Tibial nerve (tissue), 4 donors: ENCODE measurements around the gene TTC24.

ENCODE experiments used
- CTCF ChIP-seq, 5 experiments: fragments of 200-600 bp in 3 of 5; fragments of 450-650 bp in 2 of 5; sonication (generic) in 3 of 5; IDR thresholded peaks; one replicate each; pipeline ENCODE4 v1.5.1; 2016 to 2019; ENCODE audit warnings: antibody characterized with exemption in 5 of 5, mild to moderate bottlenecking in 3 of 5, moderate library complexity in 2 of 5
- EP300 ChIP-seq, 2 donors: sonication (generic); formaldehyde crosslinking; IDR thresholded peaks; one replicate each; pipeline ENCODE4 v1.6.1; 2017; ENCODE audit warnings: antibody characterized with exemption in 2 of 2, mild to moderate bottlenecking in 1 of 2

DNA sequence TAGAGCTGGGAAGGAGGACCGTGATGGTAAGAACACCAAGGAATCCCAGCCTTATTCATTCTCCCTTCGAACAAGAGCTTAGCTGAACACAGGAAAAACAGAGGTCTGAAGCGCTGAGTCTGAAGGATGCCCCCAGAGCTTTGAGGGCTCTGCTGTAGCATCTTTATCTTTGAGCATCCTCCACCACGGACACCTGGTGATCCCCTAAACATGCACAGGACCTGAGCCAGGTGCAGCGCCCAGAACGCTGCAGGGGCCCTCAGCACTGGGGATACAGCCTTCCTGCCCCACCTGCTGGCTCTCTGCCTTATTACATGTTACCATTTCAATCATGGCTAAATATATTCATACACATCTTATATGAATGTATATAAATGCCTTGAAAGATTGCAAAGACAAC is 29.5 kb downstream of the TTC24 start:
- TF ChIP-seq CTCF (IDR thresholded peaks at IDR 0.05): peak in 4 of 5 experiments; percentile 14 to 41 (median 25)
- no peak for TF ChIP-seq EP300 (IDR thresholded peaks at IDR 0.05)
